Liver (tissue), 3 donors: ENCODE data around the gene EDN3.

ENCODE experiments used
- ATF3 ChIP-seq: IDR thresholded peaks from 2 replicates; pipeline ENCODE4 v1.6.1; 2016; ENCODE audit warnings: antibody characterized with exemption
- CTCF ChIP-seq: fragments of 150-350 bp; IDR thresholded peaks from 2 replicates; pipeline ENCODE4 v1.5.1; 2017; ENCODE audit warnings: improper control_type of control experiment, low read depth, low read length; ENCODE audit not compliant: missing input control
- EGR1 ChIP-seq, 2 donors: IDR thresholded peaks; 2 replicates each; pipeline ENCODE4 v1.6.1; 2016 to 2018; ENCODE audit warnings: antibody characterized with exemption in 2 of 2, low read depth in 2 of 2
- GABPA ChIP-seq, 2 donors: IDR thresholded peaks in 1 of 2; conservative IDR thresholded peaks in 1 of 2; 2 replicates each; pipeline ENCODE4 v1.6.1; 2016; ENCODE audit warnings: antibody characterized with exemption in 2 of 2, mild to moderate bottlenecking in 1 of 2, moderate library complexity in 1 of 2
- MAX ChIP-seq: IDR thresholded peaks from 2 replicates; pipeline ENCODE4 v1.6.1; 2016; ENCODE audit warnings: antibody characterized with exemption
- RAD21 ChIP-seq, 2 donors: IDR thresholded peaks; 2 replicates each; pipeline ENCODE4 v1.6.1; 2016; ENCODE audit warnings: antibody characterized with exemption in 2 of 2, mild to moderate bottlenecking in 2 of 2
- REST ChIP-seq: IDR thresholded peaks from 2 replicates; pipeline ENCODE4 v1.6.1; 2016; ENCODE audit warnings: antibody characterized with exemption, mild to moderate bottlenecking
- RXRA ChIP-seq, 2 donors: IDR thresholded peaks; 2 replicates each; pipeline ENCODE4 v1.6.1; 2017 to 2018; ENCODE audit warnings: antibody characterized with exemption in 2 of 2, mild to moderate bottlenecking in 1 of 2
- YY1 ChIP-seq: IDR thresholded peaks from 2 replicates; pipeline ENCODE4 v1.6.1; 2016; ENCODE audit warnings: antibody characterized with exemption, mild to moderate bottlenecking
- donor health status: healthy.
- donor health status: healthy.

GRCh38 chr20:59322081-59322480, 21.7 kb downstream of the EDN3 start:
- TF ChIP-seq CTCF (no peak), MAX (no peak), EGR1 (IDR thresholded peaks at IDR 0.05; ENCODE audit: low read depth in 2 of 2) (no peak), REST (no peak), RXRA (IDR thresholded peaks at IDR 0.05) (no peak), YY1 (no peak), RAD21 (IDR thresholded peaks at IDR 0.05) (no peak), ATF3 (no peak), GABPA (IDR thresholded peaks at IDR 0.05 in 1 of 2, conservative IDR thresholded peaks at IDR 0.05 in 1 of 2) (no peak)
